Smooth muscle cell of the coronary artery (primary cell): ENCODE data around the gene B4GALT2. TPM values are rescaled to one million over a fixed set of nuclear protein-coding genes. Genes with fewer than 3 reads are reported as not detected.

Experiments used
- total RNA-seq: library from RNA; depleted of rRNA; stranded (reverse); fragments of >200 nt; gene quantifications from 2 replicates; pipeline ENCODE4 v1.2.3, GENCODE V29; 2014; ENCODE audit warnings: low replicate concordance

The B4GALT2 gene
- 64.8 and 105 TPM in 2 replicates for total RNA-seq

GRCh38 chr1:43978551-43979260, at the start of gene B4GALT2:
Gene B4GALT2, plus strand, starts transcription at chr1:43979210. Its CDS starts 1,951 bp downstream, at chr1:43981161.

GRCh38 chr1:43933386-43934100, 45.5 kb upstream of the B4GALT2 start, which contains the start of gene ARTN:
Gene ARTN, plus strand, starts transcription at chr1:43933801. Its CDS starts 1,856 bp downstream, at chr1:43935657.

GRCh38 chr1:43946236-43947060, 32.6 kb upstream of the B4GALT2 start, which contains the start of gene IPO13:
Gene IPO13, plus strand, starts transcription at chr1:43946950. Its CDS starts 651 bp downstream, at chr1:43947601.

GRCh38 chr1:43969746-43970466, 9.1 kb upstream of the B4GALT2 start, which contains the start of gene DPH2:
Gene DPH2, plus strand, starts transcription at chr1:43970010. Its CDS starts 166 bp downstream, at chr1:43970176.

GRCh38 chr1:43974443-43975248, 4.4 kb upstream of the B4GALT2 start, which contains the start of gene ATP6V0B:
Gene ATP6V0B, plus strand, starts transcription at chr1:43974960. Its CDS starts 81 bp downstream, at chr1:43975041.

GRCh38 chr1:43991476-43992231, 12.6 kb downstream of the B4GALT2 start, which contains the start of gene CCDC24:
Gene CCDC24, plus strand, starts transcription at chr1:43991599. Its CDS starts 280 bp downstream, at chr1:43991879.

GRCh38 chr1:44031252-44032169, 52.5 kb downstream of the B4GALT2 start, which contains the start of gene SLC6A9:
Gene SLC6A9, minus strand, starts transcription at chr1:44031462. Its CDS starts 7,185 bp downstream, at chr1:44024277.

Other genes with a start within 250 kb of the B4GALT2 start
- 0.38 TPM in 1 of 2 replicates, not detected in the other for gene ARTN, start 45.4 kb upstream of the B4GALT2 start, total RNA-seq
- 15.7 and 15.8 TPM in 2 replicates for gene IPO13, start 32.3 kb upstream of the B4GALT2 start, total RNA-seq
- 6.8 and 14.5 TPM in 2 replicates for gene DPH2, start 9.2 kb upstream of the B4GALT2 start, total RNA-seq
- gene ATP6V0B, start 4.2 kb upstream of the B4GALT2 start, total RNA-seq = 56.7 and 147 TPM in 2 replicates
- gene CCDC24, start 12.4 kb downstream of the B4GALT2 start, total RNA-seq = 2.2 and 3.1 TPM in 2 replicates
- gene SLC6A9, start 52.3 kb downstream of the B4GALT2 start, total RNA-seq = 4.6 and 7.5 TPM in 2 replicates
- 0.08 and 0.23 TPM in 2 replicates for gene KLF17, start 139.6 kb downstream of the B4GALT2 start, total RNA-seq
- not detected in 2 replicates for gene KLF18, start 162.4 kb downstream of the B4GALT2 start, total RNA-seq
- gene DMAP1, start 234.3 kb downstream of the B4GALT2 start, total RNA-seq = 23.5 and 32.3 TPM in 2 replicates